ENCODE results near the gene ABCD4.

GRCh38 chr14:74302152-74302628, 544 bp downstream of the ABCD4 start:
- TF ChIP-seq SIN3A (IDR thresholded peaks at IDR 0.05; ENCODE audit: borderline replicate concordance, insufficient read depth, low read length) (no peak), TAF1 (IDR thresholded peaks at IDR 0.05; ENCODE audit: borderline replicate concordance, insufficient read depth, low read length) (no peak), POLR2AphosphoS5 (IDR thresholded peaks at IDR 0.05; ENCODE audit: low read depth, low read length) (no peak), REST (IDR thresholded peaks at IDR 0.05; ENCODE audit: insufficient read depth in 1 of 2, low read depth in 2 of 2, low read length in 2 of 2) (no peak), FOXP2 (optimal IDR thresholded peaks at IDR 0.05; ENCODE audit: borderline replicate concordance, extremely low read depth, extremely low read length, insufficient read depth) (no peak)
